Brain microvascular endothelial cell (primary cell): ENCODE measurements around the gene CFAP97.

Experiments
- DNase-seq: peaks from one replicate; pipeline ENCODE4 v3.0.0-alpha.2; 2020
- H3K27ac ChIP-seq: fragments of 250-450 bp; sonication (Bioruptor Pico); 2 replicates; pipeline ENCODE4 v1.5.1; 2020; ENCODE audit warnings: mild to moderate bottlenecking, moderate library complexity
- H3K27me3 ChIP-seq: fragments of 250-450 bp; sonication (Bioruptor Pico); replicated peaks from 2 replicates; pipeline ENCODE4 v1.5.1; 2020; ENCODE audit warnings: mild to moderate bottlenecking
- H3K36me3 ChIP-seq: fragments of 250-450 bp; sonication (Bioruptor Pico); replicated peaks from 2 replicates; pipeline ENCODE4 v1.5.1; 2020; ENCODE audit warnings: mild to moderate bottlenecking
- H3K4me3 ChIP-seq: 2 replicates; pipeline ENCODE4 v1.5.1; 2011; ENCODE audit warnings: low read depth, mild to moderate bottlenecking, control low read depth, low read length, moderate library complexity
- in situ Hi-C: cut with HindIII; loops from 2 replicates; pipeline ENCODE4 v1.10.0; 2017; ENCODE audit warnings: low sequenced_read_pairs, low pct_ligation_motif_present
- TF ChIP-seq, protein P1 (sequence below): IDR thresholded peaks from 2 replicates; pipeline ENCODE4 v1.5.1; 2011; ENCODE audit warnings: low read depth, mild to moderate bottlenecking, moderate library complexity, low read length, control low read depth, inconsistent platforms; ENCODE audit errors: missing control alignments

CFAP97 gene

GRCh38 chr4:185237175-185237574 is 33.4 kb upstream of the CFAP97 start:
- peak; percentile 60 for DNase-seq
- Histone ChIP-seq H3K36me3 (no peaks in the 10 kb centered on the region), H3K27me3 (no peaks in the 10 kb centered on the region), H3K4me3 (no peak overlapping the region), H3K27ac (peak overlapping the region; percentile 42)
- TF ChIP-seq, protein P1, sequence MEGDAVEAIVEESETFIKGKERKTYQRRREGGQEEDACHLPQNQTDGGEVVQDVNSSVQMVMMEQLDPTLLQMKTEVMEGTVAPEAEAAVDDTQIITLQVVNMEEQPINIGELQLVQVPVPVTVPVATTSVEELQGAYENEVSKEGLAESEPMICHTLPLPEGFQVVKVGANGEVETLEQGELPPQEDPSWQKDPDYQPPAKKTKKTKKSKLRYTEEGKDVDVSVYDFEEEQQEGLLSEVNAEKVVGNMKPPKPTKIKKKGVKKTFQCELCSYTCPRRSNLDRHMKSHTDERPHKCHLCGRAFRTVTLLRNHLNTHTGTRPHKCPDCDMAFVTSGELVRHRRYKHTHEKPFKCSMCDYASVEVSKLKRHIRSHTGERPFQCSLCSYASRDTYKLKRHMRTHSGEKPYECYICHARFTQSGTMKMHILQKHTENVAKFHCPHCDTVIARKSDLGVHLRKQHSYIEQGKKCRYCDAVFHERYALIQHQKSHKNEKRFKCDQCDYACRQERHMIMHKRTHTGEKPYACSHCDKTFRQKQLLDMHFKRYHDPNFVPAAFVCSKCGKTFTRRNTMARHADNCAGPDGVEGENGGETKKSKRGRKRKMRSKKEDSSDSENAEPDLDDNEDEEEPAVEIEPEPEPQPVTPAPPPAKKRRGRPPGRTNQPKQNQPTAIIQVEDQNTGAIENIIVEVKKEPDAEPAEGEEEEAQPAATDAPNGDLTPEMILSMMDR, result no peak
- in situ Hi-C loops, result no loop called here

- DNase-seq, result peak; percentile 51
- Histone ChIP-seq H3K4me3 (no peak overlapping the region), H3K36me3 (no peaks in the 10 kb centered on the region), H3K27ac (no peak overlapping the region), H3K27me3 (no peaks in the 10 kb centered on the region)
- TF ChIP-seq, protein P1, result no peak
- in situ Hi-C loops, result no loop called here
Observed at GRCh38 chr4:185235843-185236503, 32.2 kb upstream of the CFAP97 start.

GRCh38 chr4:185235119-185235842 is 31.5 kb upstream of the CFAP97 start:
- no peak overlapping the region for H3K27ac ChIP-seq
- no peak overlapping the region for H3K4me3 ChIP-seq
- H3K27me3 ChIP-seq, result no peaks in the 10 kb centered on the region
- in situ Hi-C loops, result no loop called here
- DNase-seq, result no peak
- TF ChIP-seq, protein P1, result no peak
- no peaks in the 10 kb centered on the region for H3K36me3 ChIP-seq

GRCh38 chr4:185232370-185232769 is 28.6 kb upstream of the CFAP97 start:
- no peak for DNase-seq
- Histone ChIP-seq H3K4me3 (no peak overlapping the region), H3K36me3 (no peaks in the 10 kb centered on the region), H3K27ac (no peak overlapping the region), H3K27me3 (no peaks in the 10 kb centered on the region)
- TF ChIP-seq, protein P1, result no peak
- in situ Hi-C loops, result no loop called here

- Histone ChIP-seq H3K27ac (no peak overlapping the region), H3K27me3 (no peaks in the 10 kb centered on the region), H3K4me3 (no peak overlapping the region), H3K36me3 (no peaks in the 10 kb centered on the region)
- in situ Hi-C loops, result no loop called here
- TF ChIP-seq, protein P1, result no peak
- DNase-seq, result no peak
Observed at GRCh38 chr4:185229021-185229818, 25.4 kb upstream of the CFAP97 start.
